ENCODE measurements around the gene POLE. TPM values are rescaled to one million over a fixed set of nuclear protein-coding genes. Genes with fewer than 3 reads are reported as not detected.

POLE gene
- total and polyA plus RNA-seq, 9 of the 15 experiments (the other 6 are each of a cell fraction or from before 2014, with no cell fraction given) = 2.4 to 154 (median 49.6) TPM

- 93% methylated on average over 9 of the region's 9 CpGs for WGBS (ENCODE audit: insufficient coverage, low coverage, missing lambda C conversion rate)
- TF ChIP-seq ELF4 (CRISPR knock-in tag; IDR thresholded peaks at IDR 0.05) (no peak), XRCC5 (IDR thresholded peaks at IDR 0.05; ENCODE audit: low read depth, low read length) (0 out of 2 replicates have a peak, but pooled peaks have one; percentile 46)
- BruUV-seq (replicated peaks) = no TSS peak
- Histone ChIP-seq H4K20me1 (replicated peaks; ENCODE audit: control insufficient read depth, insufficient read depth, low read length) (peaks cover 5% of the 10 kb centered on the region), H3K9me3 (replicated peaks; ENCODE audit: control insufficient read depth, insufficient read depth, low read depth, low read length) (0 out of 2 replicates have a peak, but pooled peaks cover 8% of the 10 kb centered on the region), H2AFZ (ENCODE audit: low read depth, low read length) (no peak overlapping the region), H3K4me1 (replicated peaks in 1 of 2; ENCODE audit: control insufficient read depth in 2 of 2, insufficient read depth in 2 of 2, low read length in 2 of 2) (peaks cover 13 to 29% of the 10 kb centered on the region in 2 experiments; a peak in 4 of 5 replicates), H3K36me3 (ENCODE audit: control insufficient read depth, insufficient read depth, low read length) (peaks cover 36% of the 10 kb centered on the region), H3K9me1 (ENCODE audit: control insufficient read depth, insufficient read depth, low read length) (peaks cover 6% of the 10 kb centered on the region), H3K27me3 (ENCODE audit: control insufficient read depth in 2 of 2, insufficient read depth in 2 of 2, low read length in 2 of 2) (no peaks in the 10 kb centered on the region), H3K4me3 (no peak overlapping the region), H3K4me2 (ENCODE audit: insufficient read depth, low read length) (no peak overlapping the region), H3K27ac (ENCODE audit: extremely low read depth, low read depth, low read length) (no peak overlapping the region), H3K9ac (ENCODE audit: insufficient read depth in 1 of 2, low read depth in 2 of 2, low read length in 2 of 2) (no peak overlapping the region), H3K79me2 (ENCODE audit: control insufficient read depth, insufficient read depth, low read length) (peaks cover 42% of the 10 kb centered on the region)
- in situ Hi-C loops (cut with MboI) = no loop called here
- POLR2A ChIA-PET = interaction anchor here (0.9 to 1.3 kb wide), 2 partner anchors 9 to 12 kb away, joined by 3 to 4 read pairs; no protein-coding TSS in a partner anchor
- DNase-seq (ENCODE audit: extremely low read depth in 1 of 4, low spot score in 3 of 4) (no peak), FAIRE-seq (no peak), ATAC-seq (no peak)
- CTCF ChIA-PET (ENCODE audit: low intra/inter-chr PET ratio) = no interaction called here
- intact Hi-C loops (cut with micrococcal nuclease) = no loop called here
Measured at GRCh38 chr12:132690112-132690511, 3.0 kb upstream of the POLE start.

DNA sequence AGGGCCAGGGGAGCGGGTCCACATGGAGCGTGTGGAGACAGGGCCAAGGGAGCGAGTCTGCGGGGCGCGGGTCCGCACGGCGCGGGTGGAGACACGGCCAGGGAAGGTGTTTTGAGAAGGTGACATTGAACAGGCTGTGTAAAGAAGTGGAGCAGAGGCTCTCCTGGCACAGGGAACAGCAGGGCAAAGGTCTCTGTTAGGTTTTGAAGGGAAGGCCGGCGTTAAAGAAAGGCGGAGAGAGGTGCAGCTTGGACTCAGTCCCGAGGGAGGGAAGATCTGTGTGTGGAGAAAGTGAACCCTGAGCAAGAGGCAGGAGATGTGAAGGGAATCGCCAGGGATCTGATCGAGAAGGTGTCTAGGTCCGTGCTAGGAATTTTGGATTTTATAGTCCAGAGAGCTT, 2.1 kb upstream of the POLE start:
- H3K27me3 ChIP-seq (ENCODE audit: control insufficient read depth in 2 of 2, insufficient read depth in 2 of 2, low read length in 2 of 2) = no peaks in the 10 kb centered on the region
- H3K4me1 ChIP-seq (replicated peaks in 1 of 2; ENCODE audit: control insufficient read depth in 2 of 2, insufficient read depth in 2 of 2, low read length in 2 of 2) = peaks cover 14 to 29% of the 10 kb centered on the region in 2 experiments; a peak in 4 of 5 replicates
- 44% methylated on average over 7 of the region's 18 CpGs for WGBS (ENCODE audit: insufficient coverage, low coverage, missing lambda C conversion rate)
- H4K20me1 ChIP-seq (replicated peaks; ENCODE audit: control insufficient read depth, insufficient read depth, low read length) = peaks cover 7% of the 10 kb centered on the region
- peak overlapping the region; percentile 26 to 88 for H3K9ac ChIP-seq (ENCODE audit: insufficient read depth in 1 of 2, low read depth in 2 of 2, low read length in 2 of 2)
- CTCF ChIA-PET (ENCODE audit: low intra/inter-chr PET ratio) = no interaction called here
- 0 out of 2 replicates have a peak, but pooled peaks cover 8% of the 10 kb centered on the region for H3K9me3 ChIP-seq (replicated peaks; ENCODE audit: control insufficient read depth, insufficient read depth, low read depth, low read length)
- ATAC-seq (no peak), DNase-seq (ENCODE audit: extremely low read depth in 1 of 4, low spot score in 3 of 4) (no peak), FAIRE-seq (no peak)
- POLR2A ChIA-PET = interaction anchor here (1.3 kb wide), 1 partner anchor 13 kb away, joined by 4 read pairs; no protein-coding TSS in a partner anchor
- H3K9me1 ChIP-seq (ENCODE audit: control insufficient read depth, insufficient read depth, low read length) = peaks cover 6% of the 10 kb centered on the region
- H3K27ac ChIP-seq (ENCODE audit: extremely low read depth, low read depth, low read length) = peak overlapping the region; percentile 22; the same call in 1 of the 3 replicates
- no TSS peak for BruUV-seq (replicated peaks)
- TF ChIP-seq ETV1 (tag; conservative IDR thresholded peaks at IDR 0.05; ENCODE audit: low read depth) (no peak), RBFOX2 (IDR thresholded peaks at IDR 0.05; ENCODE audit: low read depth, low read length) (peak; percentile 51)
- H3K4me3 ChIP-seq = peak overlapping the region; percentile 24; the same call in 1 of the 2 replicates
- H3K36me3 ChIP-seq (ENCODE audit: control insufficient read depth, insufficient read depth, low read length) = peaks cover 35% of the 10 kb centered on the region
- H3K4me2 ChIP-seq (ENCODE audit: insufficient read depth, low read length) = peak overlapping the region; percentile 61
- H2AFZ ChIP-seq (ENCODE audit: low read depth, low read length) = no peak overlapping the region
- intact Hi-C loops (cut with micrococcal nuclease) (no loop called here), in situ Hi-C loops (cut with MboI) (no loop called here)
- H3K79me2 ChIP-seq (ENCODE audit: control insufficient read depth, insufficient read depth, low read length) = peaks cover 44% of the 10 kb centered on the region
